IPS-NIHi11 (cell line): ENCODE data around the gene MSI2.
"Not testable (repeated sequence)": the region's sequence is repeated elsewhere in the genome, so short reads cannot be mapped to it uniquely, and the experiment has no call there.

Experiments
- DNase-seq: peaks from one replicate; pipeline ENCODE4 v3.0.0; 2012; ENCODE audit warnings: mixed read lengths, low spot score

MSI2 gene

DNA sequence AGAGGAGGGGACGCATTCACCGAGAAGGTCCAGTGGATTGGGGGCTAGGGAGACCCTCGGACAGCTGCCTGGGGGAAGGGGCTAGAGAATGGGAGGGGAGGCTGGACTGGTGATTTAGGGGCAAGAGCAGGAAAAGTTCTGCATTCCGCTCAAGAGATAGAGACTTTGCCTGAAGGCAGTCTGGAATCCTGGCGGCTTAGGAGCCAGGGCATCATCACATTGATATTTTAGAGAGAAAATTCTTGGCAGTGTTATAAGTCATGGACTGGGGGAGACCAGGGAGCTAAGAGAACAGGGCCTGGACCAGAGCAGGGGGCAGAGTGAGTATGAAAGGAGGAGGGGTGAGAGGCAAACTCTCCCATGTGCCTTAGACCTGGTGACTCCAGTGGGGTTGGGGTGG is 35.8 kb downstream of the MSI2 start:
- no peak for DNase-seq

DNA sequence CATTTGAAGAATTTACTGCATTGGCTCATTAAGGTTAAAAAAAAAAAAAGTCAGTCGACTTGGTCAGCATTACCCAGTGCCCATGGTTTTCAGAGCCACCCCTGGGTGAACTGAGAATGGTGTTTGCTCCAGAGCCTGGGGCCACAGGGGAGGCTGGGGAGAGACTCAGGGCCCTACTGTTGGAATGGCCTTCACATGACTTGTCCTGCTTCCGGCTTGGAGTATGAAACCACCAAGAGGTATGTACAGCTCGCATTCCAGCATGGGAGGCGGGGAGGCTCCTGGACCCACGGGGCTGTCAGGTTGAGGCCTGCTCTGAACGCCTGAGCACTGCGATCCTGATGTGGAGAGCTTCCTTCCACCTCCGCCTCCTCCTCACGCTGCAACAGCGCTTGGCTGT is 36.8 kb downstream of the MSI2 start:
- DNase-seq = no peak

DNA sequence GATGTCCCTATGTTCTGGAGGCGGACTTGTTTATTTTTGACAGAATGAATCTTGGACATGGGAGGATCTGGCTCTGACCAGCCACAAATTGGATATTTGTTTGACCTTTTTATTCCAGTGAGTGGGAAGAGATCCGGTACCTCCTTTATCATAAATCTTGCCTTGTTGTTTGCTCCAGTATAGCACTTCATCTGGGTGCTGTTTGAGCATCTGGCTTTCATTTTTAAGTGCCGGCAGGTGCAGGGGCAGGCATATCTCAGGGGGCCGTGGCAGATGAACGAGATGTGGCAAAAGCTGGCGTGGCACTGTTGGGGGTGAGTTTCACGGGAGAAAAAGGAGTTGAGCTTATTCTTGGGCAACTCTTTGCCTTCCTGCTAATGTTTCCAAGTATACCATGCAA is 37.8 kb downstream of the MSI2 start:
- no peak for DNase-seq

DNA sequence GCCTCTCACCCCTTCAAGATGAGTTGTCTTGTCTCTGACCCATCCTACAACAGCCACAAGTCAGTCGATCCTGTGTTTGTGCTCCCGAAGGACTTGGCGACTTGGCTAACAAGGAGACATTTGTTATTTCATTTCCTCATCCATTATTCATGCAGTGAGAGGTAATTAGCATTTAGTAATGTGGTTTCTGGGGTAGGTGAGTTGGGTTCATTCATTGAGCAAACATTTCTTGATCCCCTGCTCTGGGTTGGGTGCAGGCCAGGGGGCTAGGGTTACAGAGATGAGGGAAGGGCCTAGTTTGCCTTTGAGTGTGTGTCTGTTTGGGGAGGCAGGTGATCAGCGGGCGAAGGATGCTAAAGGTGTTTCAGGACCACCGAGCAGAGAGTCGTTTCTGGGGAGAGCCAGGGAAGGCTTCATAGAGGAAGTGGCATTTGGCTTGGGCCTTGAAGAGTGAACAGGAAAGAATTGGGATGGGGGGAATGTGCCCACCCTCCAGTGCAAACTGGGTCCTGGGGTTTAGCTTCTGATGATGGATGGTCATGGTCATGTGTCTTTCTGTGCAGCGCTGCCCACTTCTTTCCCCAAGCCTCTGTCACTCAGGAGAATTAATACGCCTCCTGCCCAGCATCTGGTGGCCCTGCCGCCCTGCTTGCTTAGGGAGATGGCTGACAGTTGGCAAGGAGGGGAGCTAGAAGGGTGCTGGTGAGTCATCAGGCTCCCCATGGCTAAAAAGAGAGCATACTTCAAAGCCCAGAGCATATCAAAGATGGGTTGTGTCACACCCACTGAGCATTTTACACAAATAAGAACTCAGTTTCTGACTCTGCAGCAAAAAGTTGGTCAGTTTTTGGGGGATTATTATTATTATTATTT is 38.5 kb downstream of the MSI2 start:
- DNase-seq = no peak

DNA sequence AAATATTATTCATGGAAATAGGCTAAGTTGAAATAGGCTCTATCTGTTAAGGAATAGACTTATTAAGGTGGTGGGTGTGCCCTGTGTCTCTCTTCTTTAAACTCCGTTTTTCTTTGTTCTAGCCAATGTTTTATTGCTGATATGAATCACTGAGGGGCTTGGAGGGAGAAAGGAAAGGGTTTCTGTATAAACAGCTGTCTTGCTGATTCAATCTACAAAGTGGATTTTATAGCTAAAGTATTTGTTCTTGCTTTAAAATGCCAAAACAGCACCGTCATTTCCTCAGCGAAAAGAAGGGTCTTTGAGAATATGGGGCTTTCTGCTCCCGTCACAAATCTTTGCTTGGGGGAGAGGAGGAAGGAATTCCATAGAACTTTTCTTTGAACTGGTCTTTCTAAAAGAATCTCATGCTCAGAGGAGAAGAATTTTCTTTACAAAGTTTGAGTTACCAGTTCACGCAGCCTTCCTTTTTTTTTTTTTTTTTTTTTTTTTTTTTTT is 39.3 kb downstream of the MSI2 start:
- DNase-seq = no peak

DNA sequence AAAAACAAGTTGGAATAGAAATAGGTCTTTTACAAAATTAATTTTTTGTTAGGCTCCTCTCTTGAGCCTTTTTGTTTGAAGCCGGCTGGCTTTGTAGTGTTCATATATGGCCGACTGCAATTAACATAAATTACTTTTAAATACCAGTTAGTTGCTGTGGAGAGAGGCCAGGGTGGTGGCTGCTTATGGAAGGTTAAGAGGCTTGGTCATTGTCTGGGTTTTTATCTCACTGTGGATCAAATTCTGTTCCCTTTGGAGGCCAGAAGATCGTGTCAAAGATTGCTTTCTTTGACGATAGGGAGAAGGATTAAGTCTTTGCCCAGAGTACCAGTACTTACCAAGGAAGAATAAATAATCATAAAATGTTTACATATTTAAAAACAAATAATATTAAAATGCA is 39.9 kb downstream of the MSI2 start:
- DNase-seq = no peak

DNA sequence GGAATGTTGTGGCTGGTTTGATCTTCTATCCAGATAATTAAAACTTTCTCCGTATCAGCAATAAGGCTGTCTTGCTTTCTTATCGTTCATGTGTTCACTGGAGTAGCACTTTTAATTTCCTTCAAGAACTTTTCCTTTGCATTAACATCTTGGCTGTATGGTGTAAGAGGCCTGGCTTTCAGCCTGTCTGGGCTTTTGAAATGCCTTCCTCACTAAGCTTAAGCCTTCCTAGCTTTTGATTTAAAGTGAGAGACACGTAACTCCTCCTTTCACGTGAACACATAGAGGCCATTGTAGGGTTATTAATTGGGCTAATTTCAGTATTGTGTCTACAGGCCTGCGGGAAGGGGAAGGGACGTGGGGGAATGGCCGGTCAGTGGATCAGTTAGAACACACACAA is 42.9 kb downstream of the MSI2 start:
- DNase-seq = no peak

DNA sequence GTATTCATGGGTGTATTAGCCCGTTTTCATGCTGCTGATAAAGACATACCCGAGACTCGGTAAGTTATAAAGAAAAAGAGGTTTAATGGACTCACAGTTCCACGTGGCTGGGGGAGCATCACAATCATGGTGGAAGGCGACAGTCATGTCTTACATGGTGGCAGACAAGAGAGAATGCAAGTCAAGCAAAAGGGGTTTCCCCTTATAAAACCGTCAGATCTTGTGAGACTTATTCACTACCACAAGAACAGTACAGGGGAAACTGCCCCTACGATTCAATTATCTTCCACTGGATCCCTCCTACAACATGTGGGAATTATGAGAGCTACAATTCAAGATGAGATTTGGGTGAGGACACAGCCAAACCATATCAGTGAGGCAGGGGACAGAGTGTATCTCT is 44.3 kb downstream of the MSI2 start:
- DNase-seq = not testable (repeated sequence)

DNA sequence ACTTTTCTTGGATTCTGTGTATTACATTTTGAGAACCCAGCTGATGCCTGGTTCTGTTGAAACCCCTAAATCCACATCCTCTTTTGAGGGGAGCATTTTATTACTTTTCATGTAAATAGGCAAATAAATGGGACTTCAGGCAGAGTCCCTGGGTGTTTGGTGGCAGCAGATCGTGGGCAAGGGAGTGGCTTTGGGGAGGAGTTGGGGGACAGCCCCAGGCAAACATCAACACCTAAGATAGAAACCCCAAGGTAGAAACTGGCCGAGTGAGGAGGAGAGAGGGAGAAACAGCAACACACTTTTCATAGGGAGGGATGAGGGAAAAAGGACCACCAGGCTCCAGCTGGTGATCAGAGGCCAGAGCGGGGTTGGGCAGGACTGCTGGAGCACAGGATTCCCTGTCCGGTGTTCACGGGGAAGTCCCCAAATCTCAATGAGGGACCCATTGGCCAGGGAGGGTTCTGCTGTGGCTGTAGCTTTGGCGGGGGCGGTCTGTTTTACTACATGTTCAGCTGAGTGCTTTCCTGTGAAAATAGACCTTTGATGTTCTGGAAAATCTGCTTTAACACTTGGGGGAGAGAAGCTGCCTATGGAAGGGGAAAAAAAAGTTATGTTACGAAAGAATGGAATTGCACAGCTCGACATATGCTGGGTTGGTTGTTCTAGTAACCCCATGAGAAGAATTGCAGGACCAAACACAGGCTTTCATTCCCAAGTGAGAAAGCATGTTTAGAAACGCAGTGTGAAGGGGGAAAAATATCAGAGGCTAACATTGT is 46.6 kb downstream of the MSI2 start:
- no peak for DNase-seq

DNA sequence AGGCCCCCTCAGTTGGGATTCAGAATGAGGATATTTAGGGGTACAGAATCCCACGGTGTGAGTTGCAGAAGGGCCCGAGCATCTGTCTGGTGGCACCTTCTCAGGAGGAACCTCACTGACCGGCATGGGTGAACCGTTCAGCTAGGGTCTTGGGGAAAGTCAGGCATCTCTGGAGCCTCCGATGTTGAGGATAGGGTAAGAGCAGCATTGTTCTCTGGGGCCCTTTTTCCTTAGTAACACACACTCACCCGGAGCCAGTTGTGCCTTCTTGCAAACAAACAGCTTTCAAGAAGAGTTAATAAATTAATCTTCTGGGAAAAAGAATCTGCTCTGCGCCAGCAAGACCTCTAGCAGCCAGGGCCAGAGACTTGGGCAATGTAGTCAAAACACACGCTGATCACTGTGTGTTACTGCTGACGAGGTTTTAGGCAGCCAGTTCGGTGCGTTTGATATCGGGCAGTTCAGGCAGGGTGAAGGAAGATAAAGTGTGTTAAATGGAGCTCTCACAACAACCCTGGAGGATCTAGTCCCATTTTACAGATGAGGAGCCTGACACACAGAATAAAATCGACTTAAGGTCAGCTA is 48.9 kb downstream of the MSI2 start:
- DNase-seq = no peak

DNA sequence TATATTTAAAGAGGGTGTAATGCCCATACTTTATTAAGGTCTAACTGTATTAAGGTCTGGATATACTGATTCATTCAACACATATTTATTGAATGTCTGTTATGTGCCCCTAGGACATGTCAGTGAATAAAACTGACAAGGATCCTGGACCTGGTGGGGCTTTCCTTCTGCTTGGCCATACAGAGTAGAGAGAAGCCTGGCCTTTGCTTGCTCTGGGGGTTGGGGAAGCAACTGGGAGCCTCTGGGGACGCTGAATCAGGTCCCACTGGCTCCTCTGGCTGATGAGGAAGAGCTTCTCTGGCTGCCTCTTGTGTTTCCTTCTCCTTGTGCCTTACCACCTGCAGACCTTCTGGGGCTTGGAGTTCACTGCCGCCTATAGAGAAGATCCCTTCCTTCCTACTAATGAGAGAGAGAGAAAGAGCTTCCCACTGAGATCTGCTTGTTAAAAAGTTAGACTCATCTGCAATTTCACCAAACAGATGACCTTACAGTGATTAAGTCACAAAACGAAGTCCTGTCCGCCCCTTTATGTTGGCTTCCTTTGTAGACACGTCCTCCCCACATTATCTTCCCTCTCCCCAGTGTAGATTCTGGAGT is 49.7 kb downstream of the MSI2 start:
- no peak for DNase-seq

DNA sequence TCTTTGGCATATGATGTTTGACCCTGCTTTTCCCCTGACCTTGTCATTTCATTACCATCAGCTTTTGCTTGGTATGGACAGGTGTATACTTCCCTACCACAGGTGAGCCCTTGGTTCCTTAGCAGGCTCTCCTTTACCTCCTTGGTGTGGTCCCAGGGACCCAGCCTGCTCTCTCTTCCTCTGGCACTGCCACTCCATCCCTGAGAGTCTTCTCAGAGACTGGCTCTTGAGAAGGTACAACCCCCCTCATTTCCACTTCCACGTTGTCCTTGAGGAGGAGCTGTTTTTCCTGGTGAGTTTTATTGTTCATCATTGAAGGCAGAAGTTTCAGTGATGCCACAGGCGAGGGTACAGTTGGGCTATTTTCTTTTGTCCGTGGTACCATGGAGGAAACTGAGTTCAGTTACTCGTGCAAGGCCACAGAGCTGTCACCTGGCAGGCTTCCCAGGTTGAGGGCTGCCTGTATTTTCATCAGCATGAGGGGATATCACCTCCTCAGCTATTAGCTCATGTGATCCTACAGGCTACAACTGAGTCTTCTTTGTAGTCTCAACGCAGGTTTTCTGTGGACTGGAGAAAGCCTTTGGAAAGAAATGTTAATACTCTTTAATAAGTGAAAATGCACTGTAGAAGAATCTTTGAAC is 52.3 kb downstream of the MSI2 start:
- no peak for DNase-seq

DNA sequence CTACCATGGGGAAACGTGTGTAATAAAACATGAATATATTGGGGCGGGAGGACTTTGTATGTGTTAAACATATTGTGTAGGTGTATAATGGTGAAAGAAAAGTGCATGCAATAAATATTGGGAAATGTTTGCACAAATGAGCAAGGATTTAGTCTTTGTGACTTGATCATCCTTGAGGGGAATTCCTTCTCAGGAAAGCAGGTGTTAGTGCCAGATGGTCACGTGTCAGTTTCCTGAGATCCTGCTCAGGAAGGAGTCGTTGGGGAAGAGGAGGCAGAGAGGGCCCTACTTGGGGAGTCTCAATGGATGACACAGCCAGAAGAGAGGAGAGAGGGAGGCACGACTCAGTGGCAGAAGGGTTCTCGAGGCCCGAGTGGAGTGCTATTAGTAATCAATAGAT is 53.2 kb downstream of the MSI2 start:
- no peak for DNase-seq

DNA sequence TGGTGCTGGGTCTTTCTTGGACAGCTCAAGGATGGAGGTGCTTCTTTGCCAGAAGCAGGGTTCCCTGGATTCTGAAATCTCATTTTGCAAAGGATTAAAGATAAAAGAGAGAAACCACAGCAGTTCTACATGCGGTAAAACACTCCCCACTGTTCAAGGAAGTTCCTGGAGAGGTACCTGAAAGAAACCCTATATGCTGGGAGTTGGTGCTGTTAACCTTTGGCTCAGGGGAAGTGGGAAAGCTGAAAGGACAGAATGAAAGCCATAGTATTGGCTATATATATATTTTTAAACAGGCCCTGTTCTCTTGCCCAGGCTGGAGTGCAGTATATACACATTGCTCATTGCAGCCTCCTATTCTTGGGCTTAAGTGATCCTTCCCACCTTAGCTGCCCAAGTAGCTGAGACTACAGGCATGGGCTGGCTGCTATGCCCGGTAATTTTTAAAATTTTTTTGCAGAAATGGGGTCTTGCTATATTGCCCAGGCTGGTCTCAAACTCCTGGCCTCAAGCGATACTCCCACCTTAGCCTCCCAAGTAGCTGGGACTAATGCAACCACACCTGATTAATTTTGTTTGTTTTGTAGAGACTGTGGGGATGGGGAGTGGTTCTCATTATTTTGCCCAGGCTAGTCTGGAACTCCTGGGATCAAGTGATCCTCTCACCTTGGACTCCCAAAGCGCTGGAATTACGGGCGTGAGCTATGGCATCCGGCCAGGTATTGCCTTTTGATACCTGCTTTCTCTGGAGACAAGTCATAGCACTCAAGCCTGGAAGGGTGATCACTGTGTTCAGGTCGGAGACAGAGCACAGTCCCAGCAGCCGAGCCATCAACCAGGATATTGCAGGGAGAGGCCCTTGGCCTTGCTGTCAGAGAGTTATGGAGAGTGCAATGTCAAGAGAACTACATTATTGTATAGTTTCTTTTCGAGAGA is 55.2 kb downstream of the MSI2 start:
- DNase-seq = no peak

DNA sequence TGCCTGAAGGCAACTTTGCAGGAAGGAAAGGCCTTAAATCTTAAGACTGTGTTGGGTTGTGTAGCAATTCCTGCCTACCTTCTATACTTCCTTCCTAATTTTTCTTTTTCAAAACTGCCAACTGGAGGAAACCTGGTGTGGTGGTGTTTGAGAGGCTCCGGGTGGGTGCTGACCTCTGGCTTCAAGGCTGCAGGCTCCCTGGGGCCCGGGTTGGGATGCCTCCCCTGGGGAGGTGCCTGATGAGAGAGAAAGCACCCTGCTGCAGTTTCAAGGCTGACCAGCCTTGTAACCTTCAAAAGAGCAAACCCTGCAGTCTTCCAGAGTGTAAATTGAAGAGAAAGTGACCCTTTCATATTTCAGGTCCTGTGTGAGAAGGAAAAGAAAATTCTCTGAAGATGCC is 55.9 kb downstream of the MSI2 start:
- DNase-seq = no peak

DNA sequence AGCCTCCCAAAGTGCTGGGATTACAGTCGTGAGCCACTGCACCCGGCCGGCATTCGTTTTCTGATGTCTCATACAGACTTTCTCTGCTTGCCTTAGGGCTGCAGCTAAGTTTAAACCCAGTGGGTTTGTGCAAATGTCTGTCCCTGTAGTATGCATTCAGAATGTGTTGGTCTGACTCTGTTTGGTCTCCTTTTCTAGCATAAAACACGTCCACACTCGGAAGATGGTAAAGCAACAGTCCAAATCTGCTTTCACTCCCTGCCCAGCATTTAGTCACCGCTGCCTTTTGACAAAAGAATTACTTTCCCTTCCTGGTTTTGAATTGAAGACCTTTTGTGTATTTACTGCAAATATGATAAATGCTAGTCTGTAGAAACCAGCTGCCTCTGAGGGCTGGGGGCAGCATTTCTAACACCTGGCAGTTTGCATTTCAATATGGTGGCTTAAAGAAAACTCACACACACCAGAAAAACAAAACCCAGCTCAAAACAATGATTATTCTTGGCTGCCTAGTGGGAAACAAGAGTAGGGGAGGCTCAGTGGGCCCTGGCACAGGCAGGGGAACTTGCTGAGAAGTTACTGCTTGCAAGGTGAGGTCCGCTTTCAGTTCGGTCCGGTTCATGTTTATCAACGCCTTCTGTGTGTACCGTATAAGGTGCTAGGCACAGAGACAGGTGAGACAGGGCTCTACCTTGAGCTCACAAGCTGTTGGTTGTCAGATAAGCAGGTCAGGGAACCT is 56.9 kb downstream of the MSI2 start:
- DNase-seq = no peak

DNA sequence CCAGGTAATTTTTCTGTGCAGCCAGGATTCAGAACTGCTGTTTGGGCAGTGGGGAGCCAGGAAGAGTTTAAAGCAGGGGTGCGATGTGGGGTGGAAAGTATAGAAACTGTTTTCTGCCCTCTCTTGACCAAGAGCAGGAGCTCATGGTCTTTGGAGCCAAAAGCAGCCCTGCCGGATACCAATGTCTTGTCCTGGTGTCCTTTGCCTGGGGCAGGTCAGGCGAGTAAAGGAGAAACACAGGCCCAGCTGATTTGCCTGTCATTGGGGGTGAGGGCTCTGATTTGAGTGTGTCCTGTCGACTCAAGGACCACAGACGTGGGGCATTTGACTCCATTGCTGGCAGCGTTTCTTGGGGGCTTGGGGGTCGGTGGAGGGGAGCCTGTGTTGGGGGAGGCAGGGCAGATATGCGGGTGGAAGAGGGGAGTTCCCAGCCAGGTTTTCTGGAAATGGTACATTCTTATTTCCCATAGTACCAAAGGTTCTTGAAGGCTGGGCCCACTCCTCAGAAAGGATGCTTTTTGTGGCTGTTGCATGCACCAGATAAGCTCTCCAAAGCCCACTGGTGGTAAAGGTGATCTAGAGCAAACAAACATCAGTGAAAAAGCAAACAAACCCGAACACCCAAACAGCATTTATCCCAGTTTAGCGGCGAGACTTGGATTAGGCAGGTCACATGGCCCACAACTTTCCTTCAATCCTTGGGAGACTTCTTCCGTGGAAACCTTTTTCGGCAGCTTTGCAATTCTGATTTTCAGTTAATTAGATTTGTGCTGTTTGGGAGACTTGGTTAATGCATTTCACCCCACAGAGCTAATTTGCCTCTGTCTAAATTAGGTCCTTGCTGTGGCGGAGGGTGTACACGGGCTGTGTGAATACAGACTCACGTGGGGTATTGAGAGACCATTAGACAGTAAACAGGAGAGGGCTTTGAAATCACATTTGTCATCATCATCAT is 59.0 kb downstream of the MSI2 start:
- no peak for DNase-seq

DNA sequence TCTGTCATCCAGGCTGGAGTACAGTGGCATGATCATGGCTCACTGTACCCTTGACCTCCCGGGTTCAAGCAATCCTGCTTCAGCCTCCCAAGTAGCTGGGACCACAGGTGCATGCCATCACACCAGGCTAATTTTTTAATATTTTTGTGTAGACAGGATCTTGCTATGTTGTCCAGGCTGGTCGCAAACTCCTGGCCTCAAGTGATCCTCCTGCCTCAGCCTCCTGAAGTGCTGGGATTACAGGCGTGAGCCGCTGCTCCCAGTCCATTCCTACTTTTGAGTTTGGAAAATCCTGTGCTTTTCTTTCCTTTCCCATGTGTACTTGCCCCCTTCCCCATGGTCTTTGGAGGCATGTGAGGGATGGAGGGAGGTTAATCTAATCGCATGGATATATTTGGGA is 60.0 kb downstream of the MSI2 start:
- DNase-seq = no peak

DNA sequence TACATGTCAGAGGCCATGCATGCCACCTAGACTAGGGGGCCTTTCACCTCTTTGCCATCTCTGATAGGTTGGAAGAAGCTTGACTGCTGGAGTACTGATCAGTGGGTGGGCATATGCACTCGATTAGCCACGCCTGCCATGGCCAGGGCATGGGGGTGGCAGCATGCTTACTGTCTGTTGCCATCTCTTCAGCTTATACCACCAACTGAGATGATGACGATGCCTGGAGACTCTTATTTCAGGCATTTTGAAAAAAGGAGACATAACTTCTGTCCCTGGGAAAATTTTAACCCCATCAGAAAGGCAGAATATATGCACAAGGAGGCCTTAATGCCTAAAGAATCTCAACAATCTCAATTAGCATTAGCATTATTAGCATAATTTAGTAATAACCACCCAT is 60.8 kb downstream of the MSI2 start:
- DNase-seq = no peak
